ENCODE measurements around the gene HPSE2. TPM values are rescaled to one million over a fixed set of nuclear protein-coding genes. Genes with fewer than 3 reads are reported as not detected.

Gene HPSE2
- total RNA-seq, 1 donor from 2014 or later, result 5.7 TPM

GRCh38 chr10:98620503-98620902 is 615.1 kb downstream of the HPSE2 start:
- no peak for DNase-seq (ENCODE audit: low spot score)

GRCh38 chr10:98619446-98619845 is 616.2 kb downstream of the HPSE2 start:
- no peak for DNase-seq (ENCODE audit: low spot score)

- DNase-seq (ENCODE audit: low spot score), result no peak
These were observed 617.6 kb downstream of the HPSE2 start for GRCh38 chr10:98617906-98618520.

- no peak for DNase-seq (ENCODE audit: low spot score)
These were observed 622.2 kb downstream of the HPSE2 start for GRCh38 chr10:98613446-98613845.

GRCh38 chr10:98611436-98611835 is 624.2 kb downstream of the HPSE2 start:
- no peak for DNase-seq (ENCODE audit: low spot score)

GRCh38 chr10:98610836-98611235 is 624.8 kb downstream of the HPSE2 start:
- no peak for DNase-seq (ENCODE audit: low spot score)

- no peak for DNase-seq (ENCODE audit: low spot score)
These were observed 625.4 kb downstream of the HPSE2 start for GRCh38 chr10:98610301-98610700.

- no peak for DNase-seq (ENCODE audit: low spot score)
These were observed 626.4 kb downstream of the HPSE2 start for GRCh38 chr10:98609265-98609664.

GRCh38 chr10:98608411-98608810 is 627.2 kb downstream of the HPSE2 start:
- no peak for DNase-seq (ENCODE audit: low spot score)

GRCh38 chr10:98602224-98602623 is 633.4 kb downstream of the HPSE2 start:
- DNase-seq (ENCODE audit: low spot score), result no peak

- no peak for DNase-seq (ENCODE audit: low spot score)
These were observed 636.5 kb downstream of the HPSE2 start for GRCh38 chr10:98599032-98599610.

GRCh38 chr10:98596404-98596803 is 639.2 kb downstream of the HPSE2 start:
- DNase-seq (ENCODE audit: low spot score), result no peak

GRCh38 chr10:98589691-98590090 is 646.0 kb downstream of the HPSE2 start:
- no peak for DNase-seq (ENCODE audit: low spot score)

- DNase-seq (ENCODE audit: low spot score), result no peak
These were observed 646.6 kb downstream of the HPSE2 start for GRCh38 chr10:98589007-98589406.

GRCh38 chr10:98587156-98587837 is 648.4 kb downstream of the HPSE2 start:
- no peak for DNase-seq (ENCODE audit: low spot score)

GRCh38 chr10:98586096-98586495 is 649.6 kb downstream of the HPSE2 start:
- DNase-seq (ENCODE audit: low spot score), result no peak

- no peak for DNase-seq (ENCODE audit: low spot score)
These were observed 653.3 kb downstream of the HPSE2 start for GRCh38 chr10:98582363-98582762.

- DNase-seq (ENCODE audit: low spot score), result no peak
These were observed 658.1 kb downstream of the HPSE2 start for GRCh38 chr10:98577578-98577977.

GRCh38 chr10:98577168-98577567 is 658.5 kb downstream of the HPSE2 start:
- DNase-seq (ENCODE audit: low spot score), result no peak

- no peak for DNase-seq (ENCODE audit: low spot score)
These were observed 659.6 kb downstream of the HPSE2 start for GRCh38 chr10:98576096-98576495.

- no peak for DNase-seq (ENCODE audit: low spot score)
These were observed 663.1 kb downstream of the HPSE2 start for GRCh38 chr10:98572594-98572993.

- DNase-seq (ENCODE audit: low spot score), result no peak
These were observed 664.8 kb downstream of the HPSE2 start for GRCh38 chr10:98570834-98571233.

GRCh38 chr10:98569853-98570252 is 665.8 kb downstream of the HPSE2 start:
- DNase-seq (ENCODE audit: low spot score), result no peak
